GM19239 (cell line): Measurements from ENCODE around the gene FAM219A.

ENCODE experiments used
- DNase-seq: peaks from one replicate; pipeline ENCODE4 v3.0.0; 2011; ENCODE audit warnings: low spot score; ENCODE audit not compliant: insufficient read length
- FAIRE-seq: peaks from 2 replicates; lab custom pipeline; 2011; peaks lifted over from hg19 to GRCh38; lab: Jason Lieb, UNC

The FAM219A gene

GRCh38 chr9:34409154-34409553 is 49.2 kb downstream of the FAM219A start:
- no peak for DNase-seq
- FAIRE-seq = no peak

- DNase-seq (no peak), FAIRE-seq (no peak)
These were observed 50.2 kb downstream of the FAM219A start for GRCh38 chr9:34408173-34408572.

GRCh38 chr9:34406219-34406618 is 52.2 kb downstream of the FAM219A start:
- FAIRE-seq (no peak), DNase-seq (no peak)

- DNase-seq = no peak
- FAIRE-seq = no peak
These were observed 52.7 kb downstream of the FAM219A start for GRCh38 chr9:34405719-34406118.

- DNase-seq (peak; percentile 52), FAIRE-seq (no peak)
These were observed 54.6 kb downstream of the FAM219A start for GRCh38 chr9:34403554-34404380.

- DNase-seq = no peak
- FAIRE-seq = no peak
These were observed 57.4 kb downstream of the FAM219A start for GRCh38 chr9:34400686-34401602.

- no peak for FAIRE-seq
- no peak for DNase-seq
These were observed 58.1 kb downstream of the FAM219A start for GRCh38 chr9:34400275-34400674.

GRCh38 chr9:34399729-34400128 is 58.6 kb downstream of the FAM219A start:
- no peak for DNase-seq
- FAIRE-seq = no peak

- DNase-seq = no peak
- FAIRE-seq = no peak
These were observed 59.5 kb downstream of the FAM219A start for GRCh38 chr9:34398875-34399274.

GRCh38 chr9:34396276-34397214 is 61.8 kb downstream of the FAM219A start:
- FAIRE-seq (no peak), DNase-seq (no peak)

- DNase-seq (no peak), FAIRE-seq (no peak)
These were observed 65.9 kb downstream of the FAM219A start for GRCh38 chr9:34392511-34392910.

- FAIRE-seq = no peak
These were observed 71.1 kb downstream of the FAM219A start for GRCh38 chr9:34387239-34387638.

GRCh38 chr9:34386656-34387055 is 71.7 kb downstream of the FAM219A start:
- DNase-seq (no peak), FAIRE-seq (no peak)

More at GRCh38 chr9:34387239-34387638, 71.1 kb downstream of the FAM219A start:
- no peak for DNase-seq

- no peak for FAIRE-seq
- DNase-seq = no peak
These were observed 72.7 kb downstream of the FAM219A start for GRCh38 chr9:34385561-34386230.

- FAIRE-seq (no peak), DNase-seq (no peak)
These were observed 73.8 kb downstream of the FAM219A start for GRCh38 chr9:34384368-34385165.

- FAIRE-seq = no peak
- no peak for DNase-seq
These were observed 74.5 kb downstream of the FAM219A start for GRCh38 chr9:34383904-34384303.

- no peak for DNase-seq
- FAIRE-seq = no peak
These were observed 75.5 kb downstream of the FAM219A start for GRCh38 chr9:34382879-34383278.

GRCh38 chr9:34382054-34382453 is 76.3 kb downstream of the FAM219A start:
- FAIRE-seq (no peak), DNase-seq (no peak)

GRCh38 chr9:34381323-34381722 is 77.0 kb downstream of the FAM219A start:
- FAIRE-seq = no peak
- no peak for DNase-seq
